Measurements from ENCODE around the gene ZNF324B.

DNA sequence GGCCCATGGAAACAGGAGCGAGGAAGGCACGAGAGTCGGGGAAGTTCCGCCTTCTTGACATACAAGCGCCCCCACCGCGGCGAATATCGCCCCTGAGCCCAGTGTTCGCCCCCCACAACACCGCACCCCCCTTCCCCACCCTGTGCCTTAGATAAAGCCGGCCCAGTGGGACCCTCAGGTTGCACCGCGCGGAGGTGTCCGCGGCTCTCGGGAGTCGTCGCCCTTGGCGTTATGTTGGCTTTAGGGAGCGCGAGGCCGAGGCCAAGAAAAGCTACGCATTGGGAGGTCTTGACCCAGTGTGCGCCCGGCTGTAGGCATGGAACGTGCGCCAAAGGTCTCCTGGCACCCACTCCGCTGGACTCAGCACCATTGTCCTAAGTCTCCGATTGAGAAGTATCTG is 10.9 kb upstream of the ZNF324B start:
- TF ChIP-seq, protein P1, sequence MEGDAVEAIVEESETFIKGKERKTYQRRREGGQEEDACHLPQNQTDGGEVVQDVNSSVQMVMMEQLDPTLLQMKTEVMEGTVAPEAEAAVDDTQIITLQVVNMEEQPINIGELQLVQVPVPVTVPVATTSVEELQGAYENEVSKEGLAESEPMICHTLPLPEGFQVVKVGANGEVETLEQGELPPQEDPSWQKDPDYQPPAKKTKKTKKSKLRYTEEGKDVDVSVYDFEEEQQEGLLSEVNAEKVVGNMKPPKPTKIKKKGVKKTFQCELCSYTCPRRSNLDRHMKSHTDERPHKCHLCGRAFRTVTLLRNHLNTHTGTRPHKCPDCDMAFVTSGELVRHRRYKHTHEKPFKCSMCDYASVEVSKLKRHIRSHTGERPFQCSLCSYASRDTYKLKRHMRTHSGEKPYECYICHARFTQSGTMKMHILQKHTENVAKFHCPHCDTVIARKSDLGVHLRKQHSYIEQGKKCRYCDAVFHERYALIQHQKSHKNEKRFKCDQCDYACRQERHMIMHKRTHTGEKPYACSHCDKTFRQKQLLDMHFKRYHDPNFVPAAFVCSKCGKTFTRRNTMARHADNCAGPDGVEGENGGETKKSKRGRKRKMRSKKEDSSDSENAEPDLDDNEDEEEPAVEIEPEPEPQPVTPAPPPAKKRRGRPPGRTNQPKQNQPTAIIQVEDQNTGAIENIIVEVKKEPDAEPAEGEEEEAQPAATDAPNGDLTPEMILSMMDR (IDR thresholded peaks at IDR 0.05): no peak
- TF ChIP-seq ZFX (IDR thresholded peaks at IDR 0.05; ENCODE audit: borderline replicate concordance): no peak

Data from 22Rv1 (cell line).